ENCODE data around the gene TMEM88.
A peak's percentile ranks its signal among the peaks of the same experiment; 100 is the strongest.

- TF ChIP-seq ELF1 (IDR thresholded peaks at IDR 0.05; ENCODE audit: borderline replicate concordance, low read depth) (no peak), POLR2A (IDR thresholded peaks at IDR 0.05; ENCODE audit: borderline replicate concordance, extremely low read depth, insufficient read depth, insufficient read length) (no peak), EZH2 (IDR thresholded peaks at IDR 0.05) (no peak), CTCF (IDR thresholded peaks at IDR 0.05 in 2 of 3, conservative IDR thresholded peaks at IDR 0.05 in 1 of 3; ENCODE audit: borderline replicate concordance in 1 of 3, insufficient read depth in 1 of 3, low read depth in 2 of 3, low read length in 2 of 3) (no peak), ZFX (IDR thresholded peaks at IDR 0.05) (no peak), POLR2AphosphoS5 (IDR thresholded peaks at IDR 0.05; ENCODE audit: low read depth, low read length) (peak; percentile 11), FOSL1 (IDR thresholded peaks at IDR 0.05; ENCODE audit: low read depth) (no peak), REST (IDR thresholded peaks at IDR 0.05; ENCODE audit: low read depth) (no peak), YY1 (IDR thresholded peaks at IDR 0.05; ENCODE audit: extremely low read depth, insufficient replicate concordance, low read depth, low read length) (no peak), CEBPB (IDR thresholded peaks at IDR 0.05; ENCODE audit: low read depth) (no peak), ATF3 (IDR thresholded peaks at IDR 0.05) (no peak), TCF7L2 (IDR thresholded peaks at IDR 0.05; ENCODE audit: borderline replicate concordance, extremely low read depth, insufficient read depth, insufficient read length) (no peak)
Observed at GRCh38 chr17:7839190-7839875, 15.5 kb upstream of the TMEM88 start.

All from HCT116 (cell line).